ENCODE data around the gene ZNF593.

The ZNF593 gene

GRCh38 chr1:26169669-26170471 lies at the start of gene ZNF593:
ZNF593 (plus strand) TSS chr1:26169908; CDS start chr1:26169984, 76 bp downstream.
- DNase-seq (ENCODE audit: low read depth in 2 of 2) = peak; percentile 68 to 77

DNA sequence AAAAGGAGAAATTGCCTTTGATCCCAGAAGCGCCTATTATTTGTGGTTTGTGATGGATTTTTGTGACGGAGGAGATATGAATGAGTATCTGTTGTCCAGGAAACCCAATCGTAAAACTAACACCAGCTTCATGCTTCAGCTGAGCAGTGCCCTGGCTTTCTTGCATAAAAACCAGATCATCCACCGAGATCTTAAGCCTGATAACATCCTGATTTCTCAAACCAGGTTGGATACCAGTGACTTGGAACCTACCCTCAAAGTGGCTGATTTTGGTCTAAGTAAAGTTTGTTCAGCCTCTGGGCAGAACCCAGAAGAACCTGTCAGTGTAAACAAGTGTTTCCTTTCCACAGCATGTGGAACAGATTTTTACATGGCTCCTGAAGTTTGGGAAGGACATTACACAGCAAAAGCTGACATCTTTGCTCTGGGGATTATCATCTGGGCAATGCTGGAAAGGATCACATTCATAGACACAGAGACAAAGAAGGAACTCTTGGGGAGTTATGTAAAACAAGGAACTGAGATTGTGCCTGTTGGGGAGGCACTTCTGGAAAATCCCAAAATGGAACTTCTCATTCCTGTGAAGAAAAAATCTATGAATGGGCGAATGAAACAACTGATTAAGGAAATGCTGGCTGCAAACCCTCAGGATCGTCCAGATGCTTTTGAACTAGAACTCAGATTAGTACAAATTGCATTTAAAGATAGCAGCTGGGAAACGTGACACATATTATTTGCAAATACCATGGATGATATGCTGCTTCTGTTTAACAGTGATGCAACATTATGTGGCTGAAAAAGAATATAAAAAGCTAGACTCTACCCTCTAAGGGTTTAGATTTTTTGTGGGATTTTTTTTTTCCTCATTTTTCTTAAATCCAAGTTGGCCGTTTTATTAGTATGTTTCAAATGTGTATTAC lies 47.6 kb upstream of the ZNF593 start:
- no peak for DNase-seq (ENCODE audit: low read depth in 2 of 2)

- DNase-seq (ENCODE audit: low read depth in 2 of 2) = no peak
Observed at GRCh38 chr1:26122988-26123973, 46.4 kb upstream of the ZNF593 start.

DNA sequence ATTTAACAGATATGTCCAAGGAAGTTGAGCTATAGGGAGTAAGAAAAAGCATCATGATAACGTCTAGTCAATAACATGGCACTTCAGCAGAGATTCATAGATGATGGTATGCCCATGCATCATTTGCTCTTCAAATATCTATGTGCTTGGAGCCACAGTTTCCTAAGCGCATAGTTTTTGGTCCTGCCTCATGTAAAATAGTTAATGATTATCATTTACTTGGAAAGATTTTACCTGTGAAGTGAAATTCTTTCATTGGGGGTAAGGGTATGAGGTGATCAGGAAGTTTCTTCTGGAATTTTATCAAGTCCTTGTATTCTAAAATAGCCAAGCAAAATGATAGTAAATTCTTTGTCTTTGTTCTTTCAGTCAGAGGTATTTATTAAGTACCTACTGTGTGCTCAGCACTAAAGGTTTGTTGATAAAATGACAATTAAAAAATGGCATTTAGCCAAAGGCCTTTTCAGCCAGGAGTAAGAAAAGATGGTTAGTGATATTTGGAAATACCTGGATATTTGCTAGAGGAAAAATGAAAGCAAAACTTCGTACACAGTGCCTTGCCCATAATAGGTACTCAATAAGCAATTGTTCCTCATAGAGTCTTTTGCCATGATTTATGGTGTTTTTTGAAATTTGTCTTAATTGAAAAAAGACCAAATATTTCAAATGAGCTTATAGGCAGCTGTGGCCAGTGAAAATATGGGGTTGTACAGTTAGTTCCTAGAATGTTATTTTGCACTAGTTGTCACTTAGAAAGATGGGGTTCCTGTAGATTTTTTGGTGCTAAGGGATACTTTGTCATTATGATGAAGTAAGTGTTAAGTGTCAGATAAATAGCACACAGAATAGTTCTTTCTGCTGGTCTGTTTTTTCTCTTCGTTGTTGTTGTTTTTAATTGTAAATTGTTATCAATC lies 45.0 kb upstream of the ZNF593 start:
- no peak for DNase-seq (ENCODE audit: low read depth in 2 of 2)

- no peak for DNase-seq (ENCODE audit: low read depth in 2 of 2)
Observed at GRCh38 chr1:26125382-26125781, 44.3 kb upstream of the ZNF593 start.

- no peak for DNase-seq (ENCODE audit: low read depth in 2 of 2)
Observed at GRCh38 chr1:26125946-26126320, 43.8 kb upstream of the ZNF593 start.

GRCh38 chr1:26126321-26127084 lies 43.2 kb upstream of the ZNF593 start:
- peak; percentile 9 to 19 for DNase-seq (ENCODE audit: low read depth in 2 of 2)

GRCh38 chr1:26127235-26128163 lies 42.2 kb upstream of the ZNF593 start:
- DNase-seq (ENCODE audit: low read depth in 2 of 2) = no peak

- no peak for DNase-seq (ENCODE audit: low read depth in 2 of 2)
Observed at GRCh38 chr1:26129778-26130177, 39.9 kb upstream of the ZNF593 start.

- no peak for DNase-seq (ENCODE audit: low read depth in 2 of 2)
Observed at GRCh38 chr1:26130695-26131094, 39.0 kb upstream of the ZNF593 start.

- DNase-seq (ENCODE audit: low read depth in 2 of 2) = no peak
Observed at GRCh38 chr1:26132128-26132833, 37.4 kb upstream of the ZNF593 start.

DNA sequence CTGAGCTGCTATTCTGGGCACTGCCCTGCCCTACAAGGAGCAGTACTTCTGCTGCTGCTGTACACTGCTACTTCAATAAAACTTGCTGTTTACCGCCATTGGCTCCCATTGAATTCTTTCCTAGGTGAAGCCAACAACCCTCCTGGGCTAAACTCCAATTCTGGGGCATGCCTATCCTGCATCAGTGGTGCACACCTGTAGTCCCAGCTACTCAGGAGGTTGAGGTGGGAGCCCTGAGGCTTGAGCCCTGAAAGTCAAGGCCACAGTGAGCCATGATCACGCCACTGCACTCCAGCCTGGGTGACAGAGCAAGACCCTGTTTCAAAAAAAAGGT lies 36.9 kb upstream of the ZNF593 start:
- DNase-seq (ENCODE audit: low read depth in 2 of 2) = no peak

GRCh38 chr1:26134466-26134865 lies 35.2 kb upstream of the ZNF593 start:
- no peak for DNase-seq (ENCODE audit: low read depth in 2 of 2)

DNA sequence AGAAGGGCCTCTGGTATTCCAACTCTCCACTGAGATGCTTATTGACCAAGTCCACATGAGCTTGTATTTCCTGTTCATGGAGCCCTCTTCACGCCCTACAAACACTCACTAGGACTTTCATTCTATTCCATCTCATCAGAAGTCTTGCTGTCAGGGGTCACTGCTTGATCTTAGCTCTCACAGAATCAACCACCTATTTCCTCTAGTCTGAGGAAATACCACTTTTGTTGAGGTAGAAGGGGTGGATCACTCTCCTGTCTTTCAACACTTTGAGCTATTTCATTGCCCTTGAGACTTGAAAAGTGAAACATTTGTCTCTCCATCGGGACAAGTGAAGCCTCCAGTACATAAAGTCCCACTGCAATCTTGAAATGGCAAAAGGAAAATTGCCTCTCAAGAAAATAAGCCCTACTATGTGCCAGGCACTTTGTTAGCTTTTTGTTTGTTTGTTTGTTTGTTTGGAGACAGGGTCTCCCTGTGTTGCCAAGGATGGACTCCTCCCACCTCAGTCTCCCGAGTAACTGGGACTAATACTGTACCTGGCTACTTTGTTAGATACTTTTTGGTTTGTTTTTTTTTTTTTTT lies 30.6 kb upstream of the ZNF593 start:
- DNase-seq (ENCODE audit: low read depth in 2 of 2) = no peak

- no peak for DNase-seq (ENCODE audit: low read depth in 2 of 2)
Observed at GRCh38 chr1:26142159-26142558, 27.5 kb upstream of the ZNF593 start.

- DNase-seq (ENCODE audit: low read depth in 2 of 2) = peak; percentile 53 to 65
Observed at GRCh38 chr1:26145041-26145959, 24.4 kb upstream of the ZNF593 start.

DNA sequence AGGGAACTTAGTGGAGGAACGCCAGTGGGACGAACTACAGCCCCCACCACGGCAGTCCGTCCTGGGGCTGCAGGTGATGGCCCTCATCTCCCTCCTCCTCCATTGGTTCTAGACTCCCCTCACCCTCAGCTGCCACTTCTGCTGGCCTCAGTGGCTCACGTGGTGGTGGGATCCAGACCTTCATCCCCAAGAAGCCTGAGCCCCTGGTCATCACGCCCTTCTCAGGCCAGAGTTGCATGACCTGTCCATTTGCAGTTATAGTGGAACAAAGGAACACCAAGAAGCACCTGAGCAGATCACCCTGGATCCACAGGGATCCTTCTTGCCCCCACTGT lies 23.8 kb upstream of the ZNF593 start:
- no peak for DNase-seq (ENCODE audit: low read depth in 2 of 2)
